Loucy (cell line): Measurements from ENCODE around the gene CREBRF.

Experiments
- H2AFZ ChIP-seq: fragments of 200-600 bp; sonication (generic); 2 replicates; pipeline ENCODE4 v1.6.0; 2016; ENCODE audit warnings: antibody characterized with exemption, mild to moderate bottlenecking, low read length, moderate library complexity
- H3F3A ChIP-seq: fragments of 200-600 bp; 2 replicates; pipeline ENCODE4 v1.6.0; 2016; ENCODE audit warnings: antibody characterized with exemption, low read depth, mild to moderate bottlenecking
- H3K27me3 ChIP-seq: fragments of 200-600 bp; sonication (generic); 2 replicates; pipeline ENCODE4 v1.6.1; 2014; ENCODE audit warnings: low read length, mild to moderate bottlenecking; ENCODE audit not compliant: insufficient read depth, poor library complexity, severe bottlenecking
- H3K36me3 ChIP-seq: fragments of 200-600 bp; sonication (generic); 2 replicates; pipeline ENCODE4 v1.6.1; 2016; ENCODE audit warnings: low read length; ENCODE audit not compliant: insufficient read depth
- H3K4me1 ChIP-seq: fragments of 200-600 bp; sonication (generic); 2 replicates; pipeline ENCODE4 v1.5.1; 2014; ENCODE audit warnings: low read length, mild to moderate bottlenecking; ENCODE audit not compliant: insufficient read depth, poor library complexity, severe bottlenecking
- H3K4me2 ChIP-seq: fragments of 200-600 bp; sonication (generic); 2 replicates; pipeline ENCODE4 v1.6.0; 2014; ENCODE audit warnings: antibody characterized with exemption, low read length, low read depth, mild to moderate bottlenecking; ENCODE audit not compliant: poor library complexity, severe bottlenecking
- H3K4me3 ChIP-seq: fragments of 200-600 bp; sonication (generic); 2 replicates; pipeline ENCODE4 v1.5.1; 2014; ENCODE audit warnings: low read length, mild to moderate bottlenecking, mixed read lengths; ENCODE audit not compliant: poor library complexity, severe bottlenecking
- H3K79me2 ChIP-seq: fragments of 200-600 bp; sonication (generic); 2 replicates; pipeline ENCODE4 v1.6.1; 2014; ENCODE audit warnings: low read length; ENCODE audit not compliant: insufficient read depth
- H3K9ac ChIP-seq: fragments of 200-600 bp; sonication (generic); 2 replicates; pipeline ENCODE4 v1.6.0; 2014; ENCODE audit warnings: mild to moderate bottlenecking, low read depth, low read length, moderate library complexity; ENCODE audit not compliant: poor library complexity, severe bottlenecking
- H3K9me2 ChIP-seq: fragments of 200-600 bp; sonication (generic); replicated peaks from 2 replicates; pipeline ENCODE4 v1.6.1; 2016; ENCODE audit warnings: low read depth, low read length, mixed read lengths
- H3K9me3 ChIP-seq: fragments of 200-600 bp; sonication (generic); 2 replicates; pipeline ENCODE4 v1.6.1; 2014; ENCODE audit warnings: mild to moderate bottlenecking, antibody characterized with exemption, low read length, low read depth; ENCODE audit not compliant: insufficient read depth
- H4K20me1 ChIP-seq: fragments of 200-600 bp; sonication (generic); 2 replicates; pipeline ENCODE4 v1.6.0; 2014; ENCODE audit warnings: antibody characterized with exemption, low read length, mild to moderate bottlenecking; ENCODE audit not compliant: insufficient read depth, poor library complexity, severe bottlenecking
- CTCF ChIP-seq: fragments of 200-600 bp; sonication (generic); conservative IDR thresholded peaks from 2 replicates; pipeline ENCODE4 v1.5.1; 2014; ENCODE audit warnings: mild to moderate bottlenecking, antibody characterized with exemption, low read length
- EZH2phosphoT487 ChIP-seq: fragments of 200-600 bp; IDR thresholded peaks from 2 replicates; pipeline ENCODE4 v1.6.1; 2018; ENCODE audit warnings: antibody characterized with exemption, mild to moderate bottlenecking, moderate library complexity, borderline replicate concordance

CREBRF gene

GRCh38 chr5:173108914-173109313, 52.8 kb downstream of the CREBRF start:
- H3K4me1 ChIP-seq = no peaks in the 10 kb centered on the region
- no peaks in the 10 kb centered on the region for H3F3A ChIP-seq
- no peaks in the 10 kb centered on the region for H3K36me3 ChIP-seq
- no peak overlapping the region for H2AFZ ChIP-seq
- H3K9ac ChIP-seq = no peak overlapping the region
- TF ChIP-seq EZH2phosphoT487 (no peak), CTCF (no peak)
- H3K79me2 ChIP-seq = no peaks in the 10 kb centered on the region
- H4K20me1 ChIP-seq = no peaks in the 10 kb centered on the region
- H3K9me3 ChIP-seq = no peaks in the 10 kb centered on the region
- no peaks in the 10 kb centered on the region for H3K27me3 ChIP-seq
- no peaks in the 10 kb centered on the region for H3K9me2 ChIP-seq
- no peak overlapping the region for H3K4me3 ChIP-seq
- H3K4me2 ChIP-seq = no peak overlapping the region

GRCh38 chr5:173114536-173114935, 58.4 kb downstream of the CREBRF start:
- Histone ChIP-seq H3K9me2 (no peaks in the 10 kb centered on the region), H3K4me2 (no peak overlapping the region), H3K79me2 (no peaks in the 10 kb centered on the region), H3K4me1 (no peaks in the 10 kb centered on the region), H3K27me3 (no peaks in the 10 kb centered on the region), H3K36me3 (no peaks in the 10 kb centered on the region), H2AFZ (no peak overlapping the region), H3K4me3 (no peak overlapping the region), H4K20me1 (no peaks in the 10 kb centered on the region), H3K9ac (no peak overlapping the region), H3F3A (no peaks in the 10 kb centered on the region), H3K9me3 (no peaks in the 10 kb centered on the region)
- no peak for TF ChIP-seq CTCF
- TF ChIP-seq EZH2phosphoT487 = no peak

- H3F3A ChIP-seq = no peaks in the 10 kb centered on the region
- H2AFZ ChIP-seq = no peak overlapping the region
- H3K9me2 ChIP-seq = no peaks in the 10 kb centered on the region
- no peaks in the 10 kb centered on the region for H3K79me2 ChIP-seq
- no peak overlapping the region for H3K4me3 ChIP-seq
- no peaks in the 10 kb centered on the region for H3K4me1 ChIP-seq
- no peaks in the 10 kb centered on the region for H3K9me3 ChIP-seq
- H3K27me3 ChIP-seq = no peaks in the 10 kb centered on the region
- H3K4me2 ChIP-seq = no peak overlapping the region
- no peaks in the 10 kb centered on the region for H4K20me1 ChIP-seq
- TF ChIP-seq EZH2phosphoT487 (no peak), CTCF (no peak)
- no peak overlapping the region for H3K9ac ChIP-seq
- H3K36me3 ChIP-seq = no peaks in the 10 kb centered on the region
Measured at GRCh38 chr5:173119719-173120118, 63.6 kb downstream of the CREBRF start.
